ENCODE results near the gene DCLRE1A.

DCLRE1A gene

DNA sequence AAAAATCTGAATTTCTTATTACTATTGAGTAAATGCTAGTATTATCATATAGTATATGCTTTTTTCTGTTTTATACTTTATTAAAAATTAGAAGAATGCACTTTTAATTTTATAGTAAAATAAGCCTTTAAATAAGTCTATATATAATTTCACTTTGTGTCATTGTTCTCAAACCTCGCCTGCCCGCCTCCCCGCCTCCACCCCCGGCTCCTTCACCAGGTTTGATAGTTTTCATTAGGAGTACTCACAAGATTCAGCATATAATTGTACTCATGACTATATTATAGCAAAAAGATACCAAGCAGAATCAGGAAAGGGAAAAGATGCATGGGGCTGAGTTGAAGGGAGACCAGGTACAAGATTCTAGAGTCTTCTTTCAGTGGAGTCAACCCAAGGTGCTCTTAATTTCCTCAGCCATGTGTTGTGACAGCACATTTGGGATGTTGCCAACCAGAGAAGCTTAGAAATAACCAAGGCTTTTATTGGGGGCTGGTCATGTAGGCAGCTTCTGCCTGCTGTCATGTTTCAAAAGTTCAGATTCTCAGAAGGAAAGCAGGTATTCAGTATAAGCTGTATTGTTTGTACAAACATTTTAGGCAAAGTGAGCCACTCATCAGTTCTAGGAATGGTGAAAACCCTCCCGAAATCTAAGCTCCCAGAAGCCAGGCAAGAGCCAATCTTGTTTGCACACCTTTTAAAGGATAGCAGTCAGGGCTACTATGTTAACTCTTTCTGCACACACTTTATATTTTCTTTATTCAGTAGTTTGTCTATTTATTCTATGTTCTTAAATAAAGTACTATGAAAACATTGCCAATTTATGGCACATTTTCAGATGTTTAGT lies 12.9 kb upstream of the DCLRE1A start:
- Mint-ChIP-seq H3K4me3 (no peak overlapping the region), H3K9me3 (peaks cover 31% of the 10 kb centered on the region), H3K27me3 (ENCODE audit: low read depth, poor library complexity) (no peaks in the 10 kb centered on the region), H3K36me3 (ENCODE audit: low read depth) (peaks cover 82% of the 10 kb centered on the region), H3K4me1 (no peaks in the 10 kb centered on the region), H3K27ac (no peak overlapping the region)
- no peak for DNase-seq
- TF ChIP-seq, protein P1, sequence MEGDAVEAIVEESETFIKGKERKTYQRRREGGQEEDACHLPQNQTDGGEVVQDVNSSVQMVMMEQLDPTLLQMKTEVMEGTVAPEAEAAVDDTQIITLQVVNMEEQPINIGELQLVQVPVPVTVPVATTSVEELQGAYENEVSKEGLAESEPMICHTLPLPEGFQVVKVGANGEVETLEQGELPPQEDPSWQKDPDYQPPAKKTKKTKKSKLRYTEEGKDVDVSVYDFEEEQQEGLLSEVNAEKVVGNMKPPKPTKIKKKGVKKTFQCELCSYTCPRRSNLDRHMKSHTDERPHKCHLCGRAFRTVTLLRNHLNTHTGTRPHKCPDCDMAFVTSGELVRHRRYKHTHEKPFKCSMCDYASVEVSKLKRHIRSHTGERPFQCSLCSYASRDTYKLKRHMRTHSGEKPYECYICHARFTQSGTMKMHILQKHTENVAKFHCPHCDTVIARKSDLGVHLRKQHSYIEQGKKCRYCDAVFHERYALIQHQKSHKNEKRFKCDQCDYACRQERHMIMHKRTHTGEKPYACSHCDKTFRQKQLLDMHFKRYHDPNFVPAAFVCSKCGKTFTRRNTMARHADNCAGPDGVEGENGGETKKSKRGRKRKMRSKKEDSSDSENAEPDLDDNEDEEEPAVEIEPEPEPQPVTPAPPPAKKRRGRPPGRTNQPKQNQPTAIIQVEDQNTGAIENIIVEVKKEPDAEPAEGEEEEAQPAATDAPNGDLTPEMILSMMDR (IDR thresholded peaks at IDR 0.05): no peak

DNA sequence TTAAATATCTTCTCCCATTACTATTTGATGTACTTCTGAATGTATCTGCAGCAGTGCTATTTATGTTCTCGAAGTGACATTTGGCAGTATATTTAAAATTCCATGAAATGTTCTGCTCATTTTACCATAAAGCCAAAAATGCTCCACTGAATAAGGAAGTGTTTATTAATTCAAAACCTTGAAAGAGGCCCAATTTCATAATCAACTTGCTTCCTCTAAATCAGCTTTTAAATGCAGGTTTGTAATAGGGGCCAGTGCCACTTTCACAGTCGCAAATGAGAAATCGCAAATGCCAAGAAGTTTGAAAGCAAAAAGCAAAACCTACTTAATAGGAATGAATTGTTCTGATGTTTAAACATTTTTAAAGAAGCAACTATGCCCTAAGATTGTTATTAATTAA lies 12.0 kb upstream of the DCLRE1A start:
- H3K9me3 Mint-ChIP-seq: peaks cover 31% of the 10 kb centered on the region
- no peaks in the 10 kb centered on the region for H3K27me3 Mint-ChIP-seq (ENCODE audit: low read depth, poor library complexity)
- no peak overlapping the region for H3K27ac Mint-ChIP-seq
- peaks cover 82% of the 10 kb centered on the region for H3K36me3 Mint-ChIP-seq (ENCODE audit: low read depth)
- H3K4me3 Mint-ChIP-seq: no peak overlapping the region
- TF ChIP-seq, protein P1 (IDR thresholded peaks at IDR 0.05): no peak
- no peaks in the 10 kb centered on the region for H3K4me1 Mint-ChIP-seq
- DNase-seq: no peak

- TF ChIP-seq, protein P1 (IDR thresholded peaks at IDR 0.05): no peak
- Mint-ChIP-seq H3K36me3 (ENCODE audit: low read depth) (peaks cover 60% of the 10 kb centered on the region), H3K27me3 (ENCODE audit: low read depth, poor library complexity) (no peaks in the 10 kb centered on the region), H3K4me3 (no peak overlapping the region), H3K27ac (no peak overlapping the region), H3K9me3 (peaks cover 18% of the 10 kb centered on the region), H3K4me1 (peaks cover 38% of the 10 kb centered on the region)
- DNase-seq: no peak
Observed at GRCh38 chr10:113859261-113859660, 5.4 kb upstream of the DCLRE1A start.

- H3K27ac Mint-ChIP-seq: no peak overlapping the region
- no peaks in the 10 kb centered on the region for H3K27me3 Mint-ChIP-seq (ENCODE audit: low read depth, poor library complexity)
- peaks cover 45% of the 10 kb centered on the region for H3K4me1 Mint-ChIP-seq
- no peak overlapping the region for H3K4me3 Mint-ChIP-seq
- peaks cover 53% of the 10 kb centered on the region for H3K36me3 Mint-ChIP-seq (ENCODE audit: low read depth)
- DNase-seq: no peak
- TF ChIP-seq, protein P1 (IDR thresholded peaks at IDR 0.05): no peak
- peaks cover 14% of the 10 kb centered on the region for H3K9me3 Mint-ChIP-seq
Observed at GRCh38 chr10:113858541-113858940, 4.7 kb upstream of the DCLRE1A start.

GRCh38 chr10:113857210-113857609 lies 3.3 kb upstream of the DCLRE1A start:
- Mint-ChIP-seq H3K36me3 (ENCODE audit: low read depth) (peaks cover 44% of the 10 kb centered on the region), H3K4me1 (peaks cover 58% of the 10 kb centered on the region), H3K27ac (no peak overlapping the region), H3K27me3 (ENCODE audit: low read depth, poor library complexity) (no peaks in the 10 kb centered on the region), H3K4me3 (peak overlapping the region; percentile 99), H3K9me3 (peaks cover 14% of the 10 kb centered on the region)
- TF ChIP-seq, protein P1 (IDR thresholded peaks at IDR 0.05): no peak
- DNase-seq: no peak

GRCh38 chr10:113856563-113856962 lies 2.7 kb upstream of the DCLRE1A start:
- Mint-ChIP-seq H3K4me1 (peaks cover 62% of the 10 kb centered on the region), H3K9me3 (peaks cover 14% of the 10 kb centered on the region), H3K36me3 (ENCODE audit: low read depth) (peaks cover 37% of the 10 kb centered on the region), H3K27me3 (ENCODE audit: low read depth, poor library complexity) (no peaks in the 10 kb centered on the region), H3K27ac (no peak overlapping the region), H3K4me3 (peak overlapping the region; percentile 99)
- DNase-seq: no peak
- TF ChIP-seq, protein P1 (IDR thresholded peaks at IDR 0.05): no peak

Data from nephron progenitor cell (in vitro differentiated cells).